H1 (cell line): Measurements from ENCODE around the gene LIN37. TPM values are rescaled to one million over a fixed set of nuclear protein-coding genes. Genes with fewer than 3 reads are reported as not detected.

Experiments used
- CTBP2 ChIP-seq: IDR thresholded peaks from 2 replicates; pipeline ENCODE4 v1.7.0; 2011; ENCODE audit warnings: borderline replicate concordance, mild to moderate bottlenecking, moderate library complexity, mixed read lengths, low read length; ENCODE audit not compliant: insufficient read depth, insufficient read length
- RBBP5 ChIP-seq: IDR thresholded peaks from 2 replicates; pipeline ENCODE4 v1.7.1; 2012; ENCODE audit warnings: low read depth, mild to moderate bottlenecking, inconsistent platforms, low read length, moderate library complexity, borderline replicate concordance
- SIRT6 ChIP-seq: IDR thresholded peaks from one replicate; pipeline ENCODE4 v1.7.1; 2012; ENCODE audit warnings: low read length, inconsistent platforms
- TCF12 ChIP-seq: IDR thresholded peaks from 2 replicates; pipeline ENCODE4 v1.6.1; 2011; ENCODE audit warnings: low read depth, mild to moderate bottlenecking, low read length
- polyA plus RNA-seq, 7 experiments: library from polyadenylated mRNA; depleted of rRNA in 3 of 7; stranded (reverse) in 5 of 7; unstranded in 2 of 7; fragments of >200 nt in 5 of 7; fragments of 200-250 nt in 2 of 7; gene quantifications; 1 replicate in 5 of 7; 2 replicates in 1 of 7; 4 replicates in 1 of 7; pipeline versions ENCODE4 v1.2.1 to v1.2.3, GENCODE V29; 2011 to 2013; ENCODE audit warnings: missing spikeins in 2 of 7, mixed read lengths in 2 of 7
- total RNA-seq: library from RNA; stranded (reverse); fragmentation: NEBNext Ultra II Directional; extraction: Animal tissue kit (Norgen Biotek cat#: 25700); gene quantifications from 2 replicates; pipeline ENCODE4 v1.2.1, GENCODE V29; 2021

Gene LIN37
- total and polyA plus RNA-seq, 2 of the 8 experiments (the other 6 are each of a cell fraction or from before 2014, with no cell fraction given): 3.8 to 9.8 TPM

GRCh38 chr19:35775046-35775297, 26.6 kb downstream of the LIN37 start (continued):
- no peak for TF ChIP-seq CTBP2
- TF ChIP-seq SIRT6: no peak
- no peak for TF ChIP-seq RBBP5
- TF ChIP-seq TCF12: no peak
